WERI-Rb-1 (cell line): Measurements from ENCODE around the gene NTN5.
A peak's percentile ranks its signal among the peaks of the same experiment; 100 is the strongest.
"Not testable (repeated sequence)": the region's sequence is repeated elsewhere in the genome, so short reads cannot be mapped to it uniquely, and the experiment has no call there.

Source experiments
- DNase-seq: peaks from one replicate; pipeline ENCODE4 v3.0.0-alpha.2; 2020
- H3K27ac ChIP-seq: fragments of 250-450 bp; sonication (Bioruptor Pico); 2 replicates; pipeline ENCODE4 v1.5.1; 2020; ENCODE audit warnings: mild to moderate bottlenecking, moderate library complexity
- H3K27me3 ChIP-seq: fragments of 250-450 bp; sonication (Bioruptor Pico); 2 replicates; pipeline ENCODE4 v1.5.1; 2021; ENCODE audit warnings: mild to moderate bottlenecking, low read depth, moderate library complexity; ENCODE audit not compliant: insufficient read depth, severe bottlenecking
- H3K36me3 ChIP-seq: fragments of 250-450 bp; sonication (Bioruptor Pico); 2 replicates; pipeline ENCODE4 v1.5.1; 2020; ENCODE audit warnings: mild to moderate bottlenecking, moderate library complexity
- H3K4me3 ChIP-seq: 2 replicates; pipeline ENCODE4 v1.5.1; 2011; ENCODE audit warnings: low read depth, mild to moderate bottlenecking, control low read depth, low read length
- H3K9me3 ChIP-seq: fragments of 250-450 bp; sonication (Bioruptor Pico); 2 replicates; pipeline ENCODE4 v1.5.1; 2021; ENCODE audit warnings: mild to moderate bottlenecking, moderate library complexity; ENCODE audit not compliant: severe bottlenecking
- CTCF ChIP-seq: IDR thresholded peaks from 2 replicates; pipeline ENCODE4 v1.5.1; 2011; ENCODE audit warnings: low read depth, mild to moderate bottlenecking, control low read depth, inconsistent platforms, low read length

Gene NTN5

GRCh38 chr19:48689449-48689848, 16.6 kb upstream of the NTN5 start:
- DNase-seq, result no peak

GRCh38 chr19:48687776-48688175, 15.0 kb upstream of the NTN5 start:
- TF ChIP-seq CTCF, result no peak
- Histone ChIP-seq H3K9me3 (no peaks in the 10 kb centered on the region), H3K36me3 (no peaks in the 10 kb centered on the region), H3K4me3 (no peak overlapping the region), H3K27ac (no peak overlapping the region), H3K27me3 (no peaks in the 10 kb centered on the region)
- no peak for DNase-seq

More at GRCh38 chr19:48689449-48689848, 16.6 kb upstream of the NTN5 start:
- Histone ChIP-seq H3K9me3 (no peaks in the 10 kb centered on the region), H3K27me3 (no peaks in the 10 kb centered on the region), H3K4me3 (no peak overlapping the region), H3K36me3 (no peaks in the 10 kb centered on the region), H3K27ac (no peak overlapping the region)
- TF ChIP-seq CTCF, result no peak

- not testable (repeated sequence) for H3K4me3 ChIP-seq, DNase-seq, H3K27me3 ChIP-seq, H3K36me3 ChIP-seq, H3K9me3 ChIP-seq, H3K27ac ChIP-seq
These were observed 13.8 kb upstream of the NTN5 start for GRCh38 chr19:48686637-48687036.

- no peaks in the 10 kb centered on the region for H3K9me3 ChIP-seq
- no peak overlapping the region for H3K4me3 ChIP-seq
- H3K27ac ChIP-seq, result peak overlapping the region; percentile 58
- no peaks in the 10 kb centered on the region for H3K27me3 ChIP-seq
- DNase-seq, result peak; percentile 71
- TF ChIP-seq CTCF, result no peak
- H3K36me3 ChIP-seq, result no peaks in the 10 kb centered on the region
These were observed 13.3 kb upstream of the NTN5 start for GRCh38 chr19:48686088-48686487.

GRCh38 chr19:48685583-48685982, 12.8 kb upstream of the NTN5 start:
- 0 out of 2 replicates have a peak overlapping the region, but pooled peaks have one; percentile 16 for H3K4me3 ChIP-seq
- H3K27me3 ChIP-seq, result no peaks in the 10 kb centered on the region
- H3K27ac ChIP-seq, result peak overlapping the region; percentile 58
- no peaks in the 10 kb centered on the region for H3K36me3 ChIP-seq
- TF ChIP-seq CTCF, result no peak
- H3K9me3 ChIP-seq, result no peaks in the 10 kb centered on the region
- DNase-seq, result peak; percentile 63

GRCh38 chr19:48683349-48683748, 10.5 kb upstream of the NTN5 start:
- no peak for DNase-seq
- H3K36me3 ChIP-seq, result no peaks in the 10 kb centered on the region
- no peaks in the 10 kb centered on the region for H3K9me3 ChIP-seq
- H3K4me3 ChIP-seq, result no peak overlapping the region
- H3K27ac ChIP-seq, result no peak overlapping the region
- no peak for TF ChIP-seq CTCF
- no peaks in the 10 kb centered on the region for H3K27me3 ChIP-seq
